Activated naive CD8-positive, alpha-beta T cell treated with anti-CD3 and anti-CD28 coated beads, Interleukin-2, amount 50 U/mL, for 16 hours (primary cell): ENCODE results near the gene KLHDC3.

ENCODE experiments used
- DNase-seq: peaks from one replicate; pipeline ENCODE4 v3.0.0-alpha.2; 2020; ENCODE audit warnings: low read depth, low spot score

KLHDC3 gene

GRCh38 chr6:43013843-43014433 is at the start of gene KLHDC3, which contains the start of gene MEA1:
KLHDC3 (plus strand) TSS chr6:43014249; CDS start chr6:43017193, 2,944 bp downstream.
MEA1 (minus strand) TSS chr6:43013946; CDS start chr6:43013813, 133 bp downstream.
- DNase-seq = peak; percentile 99

GRCh38 chr6:42966571-42966970 is 47.5 kb upstream of the KLHDC3 start:
- DNase-seq = no peak

- DNase-seq = no peak
Measured at GRCh38 chr6:42967228-42967627, 46.8 kb upstream of the KLHDC3 start.

- DNase-seq = no peak
Measured at GRCh38 chr6:42968126-42968701, 45.8 kb upstream of the KLHDC3 start.

GRCh38 chr6:42968783-42969182 is 45.3 kb upstream of the KLHDC3 start:
- DNase-seq = no peak

GRCh38 chr6:42969431-42969830 is 44.6 kb upstream of the KLHDC3 start:
- no peak for DNase-seq

- no peak for DNase-seq
Measured at GRCh38 chr6:42969934-42970333, 44.1 kb upstream of the KLHDC3 start.

- no peak for DNase-seq
Measured at GRCh38 chr6:42970871-42971612, 43.0 kb upstream of the KLHDC3 start.

- DNase-seq = no peak
Measured at GRCh38 chr6:42971746-42972327, 42.2 kb upstream of the KLHDC3 start.

- no peak for DNase-seq
Measured at GRCh38 chr6:42973926-42974325, 40.1 kb upstream of the KLHDC3 start.

- DNase-seq = no peak
Measured at GRCh38 chr6:42974919-42975505, 39.0 kb upstream of the KLHDC3 start.

GRCh38 chr6:42978487-42978838 is 35.6 kb upstream of the KLHDC3 start:
- DNase-seq = no peak

- DNase-seq = peak; percentile 77
Measured at GRCh38 chr6:42978839-42979522, 35.1 kb upstream of the KLHDC3 start, which contains the start of gene PEX6. PEX6 (minus strand) TSS chr6:42979181; CDS start chr6:42979150, 31 bp downstream.

- DNase-seq = no peak
Measured at GRCh38 chr6:42979523-42980177, 34.4 kb upstream of the KLHDC3 start.

GRCh38 chr6:42981836-42982235 is 32.2 kb upstream of the KLHDC3 start:
- DNase-seq = no peak

GRCh38 chr6:42984001-42984923 is 29.8 kb upstream of the KLHDC3 start, which contains the start of gene PPP2R5D:
PPP2R5D (plus strand) TSS chr6:42984570; CDS start chr6:42984678, 108 bp downstream.
- peak; percentile 96 for DNase-seq

- no peak for DNase-seq
Measured at GRCh38 chr6:42984924-42985475, 29.0 kb upstream of the KLHDC3 start.

GRCh38 chr6:42987533-42988451 is 26.3 kb upstream of the KLHDC3 start:
- DNase-seq = no peak
